SH-SY5Y (cell line): Measurements from ENCODE around the gene HDAC9.

ENCODE experiments used
- GATA2 ChIP-seq: IDR thresholded peaks from 2 replicates; pipeline ENCODE4 v1.6.1; 2011; ENCODE audit warnings: mild to moderate bottlenecking, low read depth, low read length
- GATA3 ChIP-seq: IDR thresholded peaks from 2 replicates; pipeline ENCODE4 v1.6.1; 2011; ENCODE audit warnings: low read depth, mild to moderate bottlenecking, low read length, moderate library complexity

The HDAC9 gene

DNA sequence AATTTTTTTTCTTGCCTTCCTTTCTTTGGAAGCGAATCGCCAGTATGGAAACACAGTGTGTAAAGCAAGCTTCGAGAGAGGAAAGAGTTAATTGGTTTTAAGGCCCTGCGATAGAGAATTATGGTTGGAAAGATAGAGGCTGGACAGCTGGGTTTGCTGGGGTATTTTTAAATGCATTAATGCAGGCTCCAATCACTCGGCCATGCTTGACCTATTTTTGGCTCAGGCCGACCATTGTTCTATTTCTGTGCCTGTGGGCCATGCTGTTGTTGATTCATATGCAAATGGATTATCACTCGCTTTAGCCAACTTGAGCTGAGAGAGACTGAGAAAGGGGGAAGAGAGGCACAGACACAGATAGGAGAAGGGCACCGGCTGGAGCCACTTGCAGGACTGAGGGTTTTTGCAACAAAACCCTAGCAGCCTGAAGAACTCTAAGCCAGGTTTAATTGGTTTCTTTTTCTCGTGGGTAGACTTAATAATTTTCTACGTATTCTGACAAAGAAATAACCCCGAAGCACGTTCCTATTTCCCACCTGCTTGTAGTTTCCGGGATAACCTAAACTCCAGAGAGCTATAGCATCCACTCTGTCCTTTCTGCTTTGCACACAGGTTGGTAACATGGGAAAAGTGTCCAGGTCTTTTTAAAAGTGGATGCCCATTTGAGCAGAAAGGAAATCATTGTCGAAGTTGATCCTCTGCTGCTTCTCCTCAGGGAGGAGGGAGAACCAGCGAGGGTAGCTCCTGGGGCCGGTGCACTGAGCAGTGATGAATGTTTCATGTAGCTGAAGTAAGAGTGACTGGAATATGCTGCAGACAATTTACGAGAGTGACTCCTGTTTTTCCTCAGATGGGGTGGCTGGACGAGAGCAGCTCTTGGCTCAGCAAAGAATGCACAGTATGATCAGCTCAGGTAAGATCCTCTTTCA, at the start of gene HDAC9:
Gene HDAC9, plus strand, starts transcription at position 338 of the 929 bp plus-strand sequence. Its CDS starts 554 bp downstream, at position 892.
- TF ChIP-seq GATA2: peak; percentile 75
- no peak; the same call in 1 of the 2 replicates for TF ChIP-seq GATA3

DNA sequence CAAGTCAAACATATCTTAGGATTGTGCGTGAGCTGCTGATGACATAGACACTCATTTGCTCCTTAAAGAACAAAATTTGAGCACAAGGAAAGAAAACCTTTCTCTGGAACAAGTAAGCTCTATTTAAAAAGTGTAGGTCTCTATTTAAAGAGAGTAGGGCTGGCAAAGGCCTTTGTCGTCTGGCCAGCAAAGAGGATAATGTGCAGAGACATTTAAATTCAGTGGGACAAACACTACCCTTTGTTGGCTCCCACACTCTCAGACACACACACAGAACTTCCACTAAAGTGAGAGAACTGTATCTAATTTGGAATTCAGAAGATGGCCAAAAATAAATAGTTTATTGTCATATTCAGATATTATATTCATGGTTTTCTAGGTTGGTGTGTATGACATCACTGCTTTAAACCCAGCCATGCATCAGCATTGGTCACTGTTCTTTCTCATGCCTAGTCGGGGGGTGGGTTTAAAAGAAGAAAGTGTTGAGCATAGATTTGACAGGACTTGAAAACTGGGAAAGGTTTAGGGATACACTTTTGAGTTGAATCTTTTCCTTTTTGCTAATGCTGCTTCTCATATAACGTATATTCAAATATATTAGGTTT, 49.5 kb upstream of the HDAC9 start:
- TF ChIP-seq GATA2: no peak
- no peak for TF ChIP-seq GATA3

DNA sequence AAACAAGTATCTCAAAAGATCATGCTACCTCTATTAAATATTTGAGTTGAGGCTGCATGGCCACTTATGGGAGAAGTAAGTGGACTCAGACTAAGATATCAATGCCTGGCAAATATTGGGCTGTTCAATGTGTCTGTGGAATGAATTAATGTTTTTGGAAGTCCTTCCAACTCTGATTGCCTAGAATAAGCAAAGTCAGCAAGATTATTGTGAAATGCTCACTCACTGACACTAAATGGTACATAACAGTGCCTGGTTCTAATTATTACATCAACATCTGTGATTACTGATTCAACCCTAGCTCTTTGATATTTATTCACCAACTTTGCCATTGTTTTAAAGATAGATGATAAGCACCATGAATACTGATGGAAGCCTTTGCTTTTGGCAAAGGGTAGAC, 45.5 kb upstream of the HDAC9 start:
- TF ChIP-seq GATA2 (no peak), GATA3 (no peak)

DNA sequence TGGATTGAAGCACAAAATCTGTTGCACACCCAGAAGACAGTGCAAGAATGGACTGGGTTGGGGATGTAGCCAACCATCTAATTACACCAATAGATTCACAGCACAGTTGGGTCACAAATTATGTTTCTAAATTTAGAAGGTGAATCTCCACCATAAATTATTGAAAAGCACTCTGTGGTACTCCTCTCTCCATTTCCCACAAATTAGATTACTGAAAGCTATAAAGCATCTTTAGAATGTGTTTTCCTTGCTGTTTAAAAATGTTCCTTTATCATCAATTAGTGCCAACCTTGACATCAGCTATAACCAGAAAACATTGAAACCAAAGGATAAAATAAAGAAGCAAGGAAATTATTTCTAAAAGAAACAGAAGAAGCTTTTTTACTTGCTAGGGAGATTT, 39.9 kb upstream of the HDAC9 start:
- TF ChIP-seq GATA3 (no peak), GATA2 (no peak)

DNA sequence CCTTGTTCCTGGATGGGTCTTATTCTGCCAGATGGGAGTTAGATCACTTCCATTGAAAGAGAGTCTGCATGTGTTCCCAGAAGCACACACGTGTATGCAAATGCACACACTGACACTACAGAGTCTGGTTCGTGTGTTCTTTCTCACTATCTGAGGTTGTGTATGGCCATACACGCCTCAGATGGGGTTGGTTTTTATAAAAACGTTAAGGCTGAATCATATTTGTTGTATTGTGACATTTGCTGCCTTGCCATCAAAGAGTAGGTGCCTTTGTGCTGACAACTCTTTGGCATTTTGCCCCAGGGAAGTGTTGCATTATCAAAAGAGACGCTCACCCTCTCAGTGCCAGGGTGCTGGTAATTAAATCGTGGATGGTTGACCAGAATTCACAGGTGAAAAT, 37.7 kb upstream of the HDAC9 start:
- TF ChIP-seq GATA3 (no peak), GATA2 (no peak)

DNA sequence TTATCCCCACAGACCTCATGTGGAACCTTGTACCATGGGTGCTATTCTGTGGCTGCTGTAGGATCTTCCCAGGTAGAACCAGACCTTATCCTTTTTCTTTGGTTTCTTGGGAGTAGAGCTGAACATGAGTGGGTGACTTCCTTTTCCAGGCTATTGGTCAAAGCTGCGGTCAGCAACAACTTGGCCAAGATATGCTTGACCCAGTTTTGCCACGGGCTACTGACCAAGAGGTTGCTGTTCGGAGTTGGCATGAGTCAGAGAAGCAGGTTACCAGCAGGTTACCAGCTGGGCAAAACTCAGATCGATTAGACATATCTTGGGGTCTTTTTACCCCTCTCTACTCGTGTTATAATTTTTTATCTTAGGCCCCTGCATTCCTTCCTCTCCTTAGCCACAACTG, 36.7 kb upstream of the HDAC9 start:
- no peak for TF ChIP-seq GATA3
- no peak for TF ChIP-seq GATA2

DNA sequence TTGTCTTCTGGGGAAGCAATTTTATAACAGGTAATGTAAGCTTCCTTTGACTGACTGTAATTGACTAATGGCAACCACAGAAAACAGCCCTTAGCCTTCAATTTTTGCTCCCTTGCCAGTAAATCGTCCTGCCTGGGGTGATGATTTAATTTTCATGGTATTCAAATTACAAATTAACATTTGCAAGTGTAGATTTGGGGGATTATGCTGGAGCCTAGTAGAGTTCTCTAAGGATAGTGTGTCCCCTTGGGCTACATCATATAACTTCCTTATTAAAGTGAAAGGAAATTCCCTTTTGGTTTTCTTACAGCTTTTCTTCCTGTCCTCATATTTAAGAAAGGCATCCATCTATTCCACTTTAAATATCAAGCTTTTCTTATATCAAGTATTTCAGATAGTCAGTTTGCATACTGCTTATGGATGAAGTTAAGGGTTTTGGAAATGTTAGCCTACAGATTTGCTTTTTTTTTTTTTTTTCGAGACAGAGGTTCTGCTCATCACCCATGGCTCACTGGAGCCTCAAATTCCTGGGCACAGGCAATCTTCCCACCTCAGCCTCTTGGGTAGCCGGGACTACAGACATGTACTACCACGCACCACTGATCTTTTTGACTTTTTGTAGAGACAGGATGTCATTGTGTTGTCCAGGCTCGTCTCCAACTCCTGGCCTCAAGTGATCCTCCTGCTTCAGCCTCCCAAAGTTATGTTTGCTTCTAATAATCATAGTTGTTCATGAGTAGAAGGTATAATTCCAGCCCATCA, 35.9 kb upstream of the HDAC9 start:
- TF ChIP-seq GATA2: no peak
- no peak for TF ChIP-seq GATA3

DNA sequence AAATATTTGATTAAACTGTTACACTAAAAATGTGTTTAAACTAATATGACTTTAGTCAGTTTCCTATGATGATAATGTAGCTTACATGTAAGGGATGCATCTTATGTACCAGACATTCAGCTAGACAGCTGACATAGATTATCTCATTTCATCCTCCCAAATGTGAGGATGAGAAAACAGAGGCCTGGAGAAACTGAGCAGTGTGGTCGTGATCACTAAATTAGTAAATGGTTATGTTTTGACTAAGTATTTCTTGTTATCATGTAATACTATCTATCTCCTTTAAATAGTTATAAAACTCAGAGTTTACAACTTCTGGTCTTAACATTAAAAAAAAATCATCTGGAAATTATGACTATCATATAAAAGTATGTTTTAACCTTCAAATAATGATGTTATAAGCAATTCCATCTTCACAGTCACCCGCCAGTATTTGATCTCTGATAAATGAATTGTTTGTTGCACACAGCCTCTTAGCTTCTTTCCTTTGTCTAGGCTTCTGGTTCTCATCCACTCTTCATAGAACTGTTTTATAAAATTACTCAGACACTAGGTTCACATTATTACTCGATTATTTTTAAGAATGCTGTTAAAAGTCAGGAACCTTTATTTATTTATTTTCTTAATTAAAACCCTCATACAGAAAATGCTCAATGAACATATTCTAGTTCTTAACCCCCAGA, 33.6 kb upstream of the HDAC9 start:
- TF ChIP-seq GATA3 (no peak), GATA2 (no peak)

DNA sequence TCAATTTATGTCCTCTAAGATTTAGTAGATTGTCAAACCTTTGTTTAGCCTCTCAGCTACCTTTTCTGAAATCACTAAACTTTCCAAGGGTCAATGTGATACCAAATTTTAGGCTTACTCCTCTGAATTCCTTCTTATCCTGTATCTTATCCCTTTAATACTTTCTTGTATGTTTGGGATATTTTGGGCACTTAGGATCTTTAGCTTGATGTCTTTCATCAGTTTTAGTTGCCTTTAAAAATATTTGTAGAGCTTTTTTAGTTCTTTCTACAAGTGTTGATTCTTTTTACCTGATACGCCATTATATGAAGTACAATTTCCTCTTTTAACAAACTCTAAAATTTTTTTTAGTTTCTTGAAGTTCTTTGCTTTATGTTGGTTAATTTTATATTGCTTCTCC, 30.7 kb upstream of the HDAC9 start:
- TF ChIP-seq GATA3 (no peak), GATA2 (no peak)

DNA sequence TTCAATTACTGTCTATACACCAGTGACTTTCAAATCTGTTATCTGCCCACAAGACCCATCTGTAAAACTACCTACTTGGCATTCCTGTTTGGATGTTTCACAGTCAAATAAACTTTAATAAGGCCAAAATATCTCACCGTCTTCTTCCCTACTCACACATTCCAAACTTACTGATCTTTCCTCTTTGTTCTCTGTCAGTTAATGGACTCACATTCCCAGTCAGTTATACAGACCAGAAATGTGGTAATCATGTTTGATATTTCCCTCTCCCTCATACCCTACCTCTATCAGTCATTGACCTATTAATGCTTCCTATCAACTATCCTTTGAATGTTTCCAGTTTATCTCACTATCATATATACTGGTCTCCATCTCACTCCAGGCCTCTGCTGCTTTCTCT, 28.5 kb upstream of the HDAC9 start:
- no peak for TF ChIP-seq GATA2
- no peak for TF ChIP-seq GATA3

DNA sequence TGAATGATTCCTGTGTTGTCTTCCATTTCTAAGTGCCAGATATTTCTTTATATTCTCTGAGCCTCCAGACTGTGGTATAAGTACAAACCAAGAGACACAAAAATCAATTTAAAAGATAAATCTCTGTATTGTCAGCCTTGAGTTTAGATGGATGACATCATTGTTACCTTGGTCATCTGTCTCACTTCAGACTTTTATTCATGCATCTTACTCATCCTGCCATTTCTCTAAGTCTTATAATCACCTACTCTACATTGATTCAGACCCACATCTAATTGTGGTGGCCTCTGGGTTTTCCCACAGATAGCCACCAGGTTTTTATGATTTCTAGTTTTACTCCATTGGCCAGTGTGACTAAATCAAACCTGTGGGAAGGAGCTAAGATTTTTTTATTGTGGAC, 26.8 kb upstream of the HDAC9 start:
- TF ChIP-seq GATA3 (no peak), GATA2 (no peak)

DNA sequence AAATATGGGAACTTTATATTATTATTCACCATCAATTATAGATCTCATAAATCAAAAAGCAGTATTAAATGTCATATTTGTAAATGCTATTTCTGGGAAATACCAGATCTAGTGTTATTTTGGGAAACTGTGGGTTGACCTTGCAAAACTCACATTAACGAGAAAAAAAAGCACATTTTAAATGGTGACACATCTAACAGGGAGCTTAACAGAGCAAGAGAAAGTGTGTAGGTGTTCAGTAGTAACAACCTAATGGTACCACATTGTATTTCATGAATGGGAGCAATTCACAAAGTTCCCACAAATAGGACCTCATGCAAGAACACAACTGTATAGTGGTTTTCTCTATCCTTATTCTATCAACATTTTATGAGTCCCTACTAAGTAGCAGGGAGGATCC, 26.2 kb upstream of the HDAC9 start:
- no peak for TF ChIP-seq GATA3
- TF ChIP-seq GATA2: no peak

DNA sequence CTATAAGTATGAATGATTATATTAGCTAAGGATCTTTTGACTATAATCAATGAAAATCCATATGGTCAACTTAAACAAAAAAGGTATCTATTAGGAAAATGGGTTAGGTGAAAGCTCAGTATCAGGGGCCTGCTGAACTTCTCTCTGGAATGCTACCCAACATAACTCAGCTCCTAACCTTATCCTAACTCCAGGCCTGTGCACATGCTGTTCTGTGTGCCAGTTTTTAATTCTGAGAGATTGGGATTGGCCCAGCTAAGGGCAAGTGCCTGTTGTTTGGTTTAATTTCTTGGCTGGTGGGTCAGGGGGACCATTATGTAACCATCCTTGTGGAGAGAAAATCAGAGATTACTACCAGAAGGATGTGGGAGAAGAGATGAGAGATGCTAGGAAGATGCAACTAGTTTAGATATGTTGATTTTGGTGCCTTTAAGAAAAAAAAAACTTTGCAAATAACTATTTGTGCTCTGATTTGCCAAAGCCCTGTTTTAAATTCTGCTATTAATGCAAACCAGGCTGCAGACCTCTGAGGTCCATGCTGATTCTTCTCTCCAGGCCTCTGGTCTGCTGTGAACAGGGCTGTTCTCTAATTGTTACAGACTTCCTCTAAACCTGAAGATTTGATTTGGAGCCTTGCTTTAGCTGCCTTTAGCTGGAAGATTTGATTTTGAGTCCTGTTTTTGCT, 23.9 kb upstream of the HDAC9 start:
- TF ChIP-seq GATA3: no peak
- no peak for TF ChIP-seq GATA2
